GM21360 (cell line): ENCODE results near the gene RGS6.

ENCODE experiments used
- ATAC-seq: cut with Tn5 transposase; IDR thresholded peaks from one replicate; pipeline ENCODE4 v1.9.1; 2021; ENCODE audit warnings: mild to moderate bottlenecking, moderate library complexity; ENCODE audit not compliant: unreplicated experiment

Gene RGS6

DNA sequence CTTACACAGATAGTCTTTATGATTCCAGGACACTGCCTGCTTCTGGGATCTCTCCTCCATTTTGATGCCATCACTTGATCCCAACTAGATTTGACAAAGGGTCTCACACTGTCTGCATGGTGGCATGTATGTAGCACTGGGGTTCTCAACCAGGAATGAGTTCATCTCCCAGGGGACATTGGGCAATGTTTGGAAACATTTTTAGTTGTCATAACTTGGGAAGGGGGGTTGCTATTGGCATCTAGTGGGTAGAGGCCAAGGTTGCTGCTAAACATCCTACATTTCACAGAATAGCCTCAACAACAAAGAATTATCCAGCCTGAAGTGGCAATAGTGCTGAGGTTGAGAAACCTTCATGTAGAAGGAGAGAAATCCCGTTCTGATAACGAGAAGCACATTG lies 585.5 kb downstream of the RGS6 start:
- ATAC-seq: no peak

GRCh38 chr14:72518809-72519377 lies 586.7 kb downstream of the RGS6 start:
- peak; percentile 44 for ATAC-seq

GRCh38 chr14:72519543-72519942 lies 587.3 kb downstream of the RGS6 start:
- peak; percentile 25 for ATAC-seq

GRCh38 chr14:72521045-72521444 lies 588.8 kb downstream of the RGS6 start:
- no peak for ATAC-seq

DNA sequence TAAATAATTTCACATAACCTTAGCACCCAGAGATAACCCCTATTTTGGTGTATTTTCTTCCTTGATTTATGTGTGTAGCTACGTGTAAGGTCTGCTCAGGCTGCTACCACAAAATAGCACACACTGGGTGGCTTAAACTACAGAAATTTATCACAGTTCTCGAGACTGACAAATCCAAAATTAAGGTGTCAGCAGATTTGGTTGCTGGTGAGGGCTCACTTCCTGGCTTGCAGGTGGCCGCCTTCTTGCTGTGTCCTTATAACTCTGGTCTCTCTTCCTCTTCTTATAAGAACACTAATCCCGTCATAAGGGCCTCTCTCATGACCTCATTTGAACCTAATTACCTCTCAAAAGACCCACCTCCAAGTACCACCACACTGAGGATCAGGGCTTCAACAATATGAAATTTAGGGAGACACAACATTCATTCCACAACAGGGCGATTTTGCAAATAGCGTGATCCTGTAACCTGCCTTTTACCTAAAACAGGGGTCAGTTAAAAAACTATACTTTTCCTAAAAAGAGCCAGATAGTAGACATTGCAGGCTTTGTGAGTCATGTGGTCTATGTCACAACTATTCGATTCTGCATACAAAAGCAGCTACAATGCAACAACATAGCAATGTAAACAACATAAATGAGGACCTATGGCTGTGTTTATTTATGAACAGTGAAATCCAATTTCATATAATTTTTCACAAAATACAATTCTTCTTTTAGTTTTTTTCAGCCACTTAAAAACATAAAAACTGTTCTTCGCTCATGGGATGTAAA lies 589.9 kb downstream of the RGS6 start:
- ATAC-seq: no peak

GRCh38 chr14:72522847-72523246 lies 590.6 kb downstream of the RGS6 start:
- no peak for ATAC-seq

DNA sequence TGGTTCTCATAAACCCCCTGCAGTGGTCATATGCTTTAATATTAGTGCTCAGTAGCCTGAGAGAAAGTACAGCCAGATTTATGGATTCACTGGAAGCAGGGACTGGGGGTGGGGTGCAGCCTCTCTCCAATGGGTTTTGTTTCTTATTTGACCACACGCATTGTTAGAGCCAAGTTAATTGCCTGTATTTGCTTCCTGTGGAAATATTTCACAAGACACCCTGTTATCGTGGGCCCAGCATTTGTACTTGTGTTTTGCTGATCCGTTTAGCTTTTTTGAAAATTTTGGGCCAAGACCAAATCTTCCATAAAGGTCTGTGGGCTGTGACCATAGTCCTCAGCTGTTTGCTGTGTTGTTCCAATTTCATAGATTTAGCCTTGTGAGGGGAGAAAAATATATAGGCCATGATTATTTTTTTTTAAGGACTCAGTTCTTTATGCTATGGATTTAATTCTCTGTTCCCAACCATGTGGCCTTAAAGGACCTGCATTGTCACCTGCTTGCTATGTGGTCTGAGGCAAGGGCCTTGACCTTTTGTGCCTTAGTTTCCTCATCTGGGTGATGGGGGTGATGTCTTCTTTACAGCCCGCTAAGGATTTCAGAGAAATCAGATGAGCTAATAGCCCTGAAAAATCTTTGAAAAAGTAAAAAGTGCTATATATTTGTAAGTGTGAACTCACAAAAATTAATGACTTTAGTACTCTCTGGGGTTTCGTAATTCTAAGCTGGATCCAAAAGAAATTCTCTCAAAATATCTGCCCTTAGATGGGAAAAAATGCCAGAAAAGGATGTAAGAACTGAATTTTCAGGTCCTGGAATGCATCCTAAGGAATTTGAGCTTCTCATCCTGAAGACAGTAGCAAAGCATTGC lies 591.4 kb downstream of the RGS6 start:
- no peak for ATAC-seq

- ATAC-seq: no peak
These were observed 592.0 kb downstream of the RGS6 start for GRCh38 chr14:72524295-72524629.

- ATAC-seq: no peak
These were observed 593.1 kb downstream of the RGS6 start for GRCh38 chr14:72525087-72525915.

GRCh38 chr14:72527591-72527990 lies 595.4 kb downstream of the RGS6 start:
- ATAC-seq: no peak

DNA sequence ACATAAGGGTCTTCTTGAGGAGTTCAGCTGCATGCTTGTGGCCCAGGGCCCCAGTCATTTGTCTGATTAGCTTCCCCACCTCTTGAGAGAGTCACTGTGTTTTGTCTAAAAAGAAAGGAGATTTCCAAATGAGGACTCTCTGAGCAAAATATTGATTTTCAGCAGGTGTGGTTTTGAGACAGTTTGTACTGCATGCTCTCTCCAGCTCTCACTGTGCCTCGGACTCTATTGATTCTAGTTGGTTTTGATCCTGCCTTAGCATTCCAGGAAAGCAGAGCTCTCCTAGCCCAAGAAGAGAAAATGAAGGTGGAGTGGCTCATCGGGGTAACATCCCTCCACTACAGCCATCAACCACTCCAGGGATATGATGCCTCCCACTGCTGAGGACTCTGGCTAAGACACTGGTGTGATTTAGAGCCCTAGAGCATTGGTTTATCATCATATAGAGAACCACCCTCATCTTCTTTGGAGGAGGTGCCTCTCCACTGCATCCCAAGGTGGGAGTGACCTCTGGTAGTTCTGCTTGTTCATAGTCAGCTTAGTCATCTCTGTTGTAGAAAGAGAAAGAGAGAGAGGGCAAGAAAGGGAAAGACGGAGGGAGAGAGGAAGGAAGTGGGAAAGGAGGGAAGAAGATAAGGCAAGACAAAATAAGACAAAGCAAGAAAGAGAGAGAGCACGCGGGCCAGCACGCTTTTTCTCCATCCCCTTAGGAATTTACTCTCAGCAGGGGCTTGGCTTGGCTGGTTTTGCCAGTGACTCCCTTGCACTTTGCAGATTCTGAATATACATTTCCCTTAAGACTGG lies 596.0 kb downstream of the RGS6 start:
- no peak for ATAC-seq

DNA sequence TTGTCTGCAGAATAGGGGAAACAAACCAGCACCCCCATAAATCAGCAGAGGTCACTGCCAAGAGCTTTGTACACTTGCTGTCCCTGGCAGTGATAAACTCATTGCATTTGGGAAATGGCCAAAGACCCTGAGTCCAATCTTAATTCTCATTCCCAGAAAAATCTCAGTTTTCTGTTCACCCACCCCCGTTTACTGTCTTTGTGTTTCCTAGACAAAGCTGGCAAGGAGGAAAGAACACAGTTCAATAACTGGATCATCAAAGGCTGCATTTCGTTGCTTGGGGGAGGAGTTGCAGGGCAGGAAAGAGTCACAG lies 596.6 kb downstream of the RGS6 start:
- ATAC-seq: no peak

DNA sequence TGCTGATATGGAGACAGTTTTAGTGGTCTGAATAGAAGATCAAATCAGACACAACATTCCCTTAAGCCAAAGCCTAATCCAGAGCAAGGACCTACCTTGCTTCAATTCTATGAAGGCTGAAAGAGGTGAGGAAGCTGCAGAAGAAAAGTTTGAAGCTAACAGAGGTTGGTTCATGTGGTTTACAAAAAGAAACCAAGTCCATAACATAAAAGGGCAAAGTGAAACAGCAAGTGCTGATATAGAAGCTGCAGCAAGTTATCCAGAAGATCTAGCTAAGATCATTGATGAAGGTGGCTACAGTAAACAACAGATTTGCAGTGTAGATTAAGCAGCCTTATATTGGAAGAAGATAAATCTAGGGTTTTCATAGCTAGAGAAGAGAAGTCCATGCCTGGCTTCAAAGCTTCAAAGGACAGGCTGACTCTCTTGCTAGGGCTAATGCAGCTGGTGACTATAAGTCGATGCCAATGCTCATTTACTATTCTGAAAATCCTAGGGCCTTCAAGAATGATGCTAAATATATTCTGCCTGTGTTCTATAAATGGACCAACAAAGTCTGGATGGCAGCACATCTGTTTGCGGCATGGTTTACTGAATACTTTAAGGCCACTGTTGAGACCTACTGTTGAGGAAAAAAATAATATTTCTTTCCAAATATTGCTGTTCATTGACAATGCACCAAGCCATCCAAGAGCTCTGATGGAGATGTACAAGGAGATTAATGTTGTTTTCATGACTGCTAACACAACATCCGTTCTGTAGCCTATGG lies 600.6 kb downstream of the RGS6 start:
- ATAC-seq: no peak

- ATAC-seq: no peak
These were observed 603.3 kb downstream of the RGS6 start for GRCh38 chr14:72535485-72535884.

- ATAC-seq: no peak
These were observed 606.2 kb downstream of the RGS6 start for GRCh38 chr14:72538387-72538786.

DNA sequence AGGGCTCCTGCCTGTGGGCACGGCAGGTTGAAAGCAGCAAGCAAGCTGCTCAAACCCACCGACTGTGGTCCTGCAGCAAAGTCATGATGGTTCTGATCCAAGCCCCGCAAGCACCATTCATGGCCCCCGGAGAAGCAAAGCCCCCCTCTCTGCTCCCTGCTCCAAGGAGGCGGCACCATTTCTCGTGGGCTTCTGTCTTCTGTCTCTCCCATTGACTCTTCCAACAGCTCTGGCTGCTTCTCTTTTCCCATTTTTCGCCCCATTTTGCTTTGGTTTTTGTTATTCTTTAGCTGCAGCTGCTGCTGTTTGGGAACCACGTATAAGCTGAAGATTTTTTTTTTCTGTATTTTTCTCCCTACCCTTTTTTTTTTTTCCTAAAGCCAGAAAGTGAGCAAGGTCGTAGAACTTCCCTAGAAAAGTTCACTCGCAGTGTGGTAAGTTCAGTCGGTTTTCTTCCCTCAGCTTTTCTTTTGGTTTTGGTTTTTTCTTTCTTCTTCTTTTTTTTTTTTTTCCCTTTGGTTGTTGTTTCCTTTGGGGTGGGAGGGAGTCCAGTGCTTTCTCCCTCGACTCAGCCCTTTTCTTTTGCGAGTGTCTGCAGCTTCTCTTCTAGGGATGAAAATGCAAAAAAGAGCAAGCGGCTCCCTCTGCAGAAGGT lies 607.6 kb downstream of the RGS6 start:
- ATAC-seq: no peak

DNA sequence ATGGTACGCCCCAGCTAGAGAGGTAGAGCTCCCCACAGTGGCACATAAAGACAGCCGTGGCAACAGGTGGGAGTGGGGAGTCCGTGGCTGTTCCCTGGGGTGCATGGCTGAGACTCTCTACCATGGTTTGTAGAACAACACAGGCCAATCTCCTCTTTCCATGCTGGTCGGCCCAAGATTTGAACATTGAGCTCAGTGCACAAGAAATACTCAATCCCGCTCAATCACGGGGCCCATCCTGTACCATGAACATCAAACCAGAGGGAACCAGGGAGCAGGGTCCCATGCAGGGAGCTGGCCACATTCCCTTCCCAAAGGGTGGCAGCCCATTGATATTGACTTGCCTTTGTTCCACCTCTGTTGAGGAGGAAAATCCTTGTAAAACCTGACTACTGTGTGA lies 608.6 kb downstream of the RGS6 start:
- ATAC-seq: no peak

DNA sequence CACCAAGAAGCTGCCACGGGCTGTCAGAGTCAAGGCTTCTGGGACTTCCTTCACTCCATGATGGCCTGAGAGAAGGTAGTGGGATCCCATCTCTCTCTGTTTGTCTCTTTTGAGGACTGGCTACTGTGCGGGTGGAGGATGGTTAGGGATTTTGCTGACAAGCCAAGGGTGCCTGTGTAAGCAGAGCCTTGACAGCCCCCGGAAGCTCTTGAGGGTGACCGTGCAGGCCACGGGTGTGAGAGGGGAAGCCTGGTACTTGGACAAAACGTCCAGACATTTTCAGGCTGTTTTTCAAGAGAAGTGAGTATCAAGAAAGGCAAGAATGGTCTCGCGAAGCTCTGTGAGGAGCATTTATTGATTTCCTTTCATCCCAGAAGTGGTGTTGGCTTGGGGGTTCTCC lies 609.3 kb downstream of the RGS6 start:
- ATAC-seq: no peak

DNA sequence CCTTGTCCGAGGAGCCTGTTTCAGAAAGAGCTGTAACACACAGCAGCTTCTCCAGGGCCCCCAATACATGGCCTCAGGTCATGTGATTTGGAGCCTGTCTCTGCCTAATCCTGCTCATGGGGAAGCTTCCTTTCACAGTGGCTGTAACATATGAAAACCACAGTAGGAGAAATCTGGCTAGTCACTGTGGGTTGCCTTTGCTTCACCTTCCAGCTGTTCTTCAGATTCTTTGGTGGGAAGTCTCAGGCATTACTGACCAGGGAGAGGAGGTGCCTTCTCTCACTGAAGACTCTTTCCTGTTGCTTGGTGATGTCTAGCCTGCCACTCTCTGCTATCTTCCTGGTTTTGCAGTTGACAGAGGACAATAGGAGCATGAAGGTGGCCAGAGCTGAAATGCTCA lies 611.1 kb downstream of the RGS6 start:
- ATAC-seq: no peak
